GM12801 (cell line): Measurements from ENCODE around the gene DCC.

ENCODE experiments used
- CTCF ChIP-seq: IDR thresholded peaks from one replicate; pipeline ENCODE4 v1.5.1; 2011; ENCODE audit warnings: control low read depth; ENCODE audit not compliant: insufficient read length; ENCODE audit errors: extremely low read depth

Gene DCC

GRCh38 chr18:52339891-52340371, at the start of gene DCC:
Gene DCC (plus strand): TSS chr18:52340197. CDS start chr18:52340788, 591 bp downstream.
- TF ChIP-seq CTCF: no peak

GRCh38 chr18:52310651-52311050, 29.3 kb upstream of the DCC start:
- no peak for TF ChIP-seq CTCF

GRCh38 chr18:52311331-52311730, 28.7 kb upstream of the DCC start:
- no peak for TF ChIP-seq CTCF

- no peak for TF ChIP-seq CTCF
Measured at GRCh38 chr18:52312346-52312745, 27.7 kb upstream of the DCC start.

GRCh38 chr18:52313213-52313612, 26.8 kb upstream of the DCC start:
- TF ChIP-seq CTCF: no peak

GRCh38 chr18:52319424-52319983, 20.5 kb upstream of the DCC start:
- no peak for TF ChIP-seq CTCF

- no peak for TF ChIP-seq CTCF
Measured at GRCh38 chr18:52322307-52322706, 17.7 kb upstream of the DCC start.
